SK-N-SH treated with all-trans-retinoic acid at 6 μM for 48 hours (cell line): ENCODE measurements around the gene DIAPH3.

Source experiments
- ARNTL ChIP-seq: fragments of 450-650 bp; formaldehyde crosslinking; IDR thresholded peaks from 2 replicates; pipeline ENCODE4 v1.5.0; 2020; ENCODE audit warnings: low read depth, mild to moderate bottlenecking, moderate library complexity, borderline replicate concordance
- BACH2 ChIP-seq: fragments of 250-450 bp; sonication (Bioruptor Pico); IDR thresholded peaks from 2 replicates; pipeline ENCODE4 v1.9.0; 2021; ENCODE audit warnings: mild to moderate bottlenecking, borderline replicate concordance
- CSDC2 ChIP-seq: fragments of 250-450 bp; sonication (Bioruptor Pico); IDR thresholded peaks from 2 replicates; pipeline ENCODE4 v1.5.0; 2020; ENCODE audit warnings: mild to moderate bottlenecking, moderate library complexity
- OSR1 ChIP-seq: fragments of 250-450 bp; sonication (Bioruptor Pico); IDR thresholded peaks from 2 replicates; pipeline ENCODE4 v1.8.0; 2022; ENCODE audit warnings: moderate library complexity, mild to moderate bottlenecking, inconsistent platforms
- RARB ChIP-seq: fragments of 250-450 bp; sonication (Bioruptor Pico); IDR thresholded peaks from 2 replicates; pipeline ENCODE4 v1.8.0; 2021; ENCODE audit warnings: mild to moderate bottlenecking, moderate library complexity
- SNAI2 ChIP-seq: fragments of 250-450 bp; sonication (Bioruptor Pico); IDR thresholded peaks from 2 replicates; pipeline ENCODE4 v1.5.0; 2020; ENCODE audit warnings: mild to moderate bottlenecking, moderate library complexity
- TOX ChIP-seq: fragments of 250-450 bp; sonication (Bioruptor Pico); IDR thresholded peaks from 2 replicates; pipeline ENCODE4 v1.8.0; 2021; ENCODE audit warnings: mild to moderate bottlenecking, moderate library complexity, borderline replicate concordance
- ZFP3 ChIP-seq: fragments of 250-450 bp; sonication (Bioruptor Pico); IDR thresholded peaks from 2 replicates; pipeline ENCODE4 v1.5.0; 2020; ENCODE audit warnings: mild to moderate bottlenecking, moderate library complexity
- ZNF70 ChIP-seq: fragments of 450-650 bp; formaldehyde crosslinking; IDR thresholded peaks from 2 replicates; pipeline ENCODE4 v1.5.0; 2020; ENCODE audit warnings: mild to moderate bottlenecking, moderate library complexity
- TF ChIP-seq, protein P1 (sequence below): fragments of 250-450 bp; sonication (Bioruptor Pico); IDR thresholded peaks from 2 replicates; pipeline ENCODE4 v1.8.0; 2020; ENCODE audit warnings: mild to moderate bottlenecking, moderate library complexity, borderline replicate concordance
- TF ChIP-seq, protein P2 (sequence below): fragments of 250-450 bp; sonication (Bioruptor Pico); IDR thresholded peaks from 2 replicates; pipeline ENCODE4 v1.5.1; 2021; ENCODE audit warnings: mild to moderate bottlenecking, moderate library complexity
- TF ChIP-seq, protein P3 (sequence below): fragments of 250-450 bp; sonication (Bioruptor Pico); IDR thresholded peaks from 2 replicates; pipeline ENCODE4 v1.5.0; 2020; ENCODE audit warnings: mild to moderate bottlenecking, moderate library complexity

DNA sequence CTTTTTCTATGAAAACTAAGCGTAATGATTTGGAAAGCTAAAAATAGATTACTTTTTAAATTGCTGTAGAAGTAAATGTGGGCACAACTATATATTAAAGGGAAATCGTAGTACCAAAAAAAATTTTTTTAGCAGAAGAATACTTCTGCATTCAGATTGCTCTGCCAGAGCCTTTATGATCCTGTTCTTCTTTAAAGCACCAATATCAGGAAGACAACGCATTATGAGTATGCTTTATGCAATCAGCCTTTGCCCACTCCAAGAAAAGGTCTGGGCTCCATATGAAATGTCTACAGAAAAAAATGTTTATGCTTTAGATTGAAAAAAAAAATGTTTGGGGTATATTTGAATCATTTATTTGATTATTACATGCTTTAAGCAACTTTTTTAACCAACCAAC lies 137.4 kb downstream of the DIAPH3 start:
- TF ChIP-seq, protein P1, sequence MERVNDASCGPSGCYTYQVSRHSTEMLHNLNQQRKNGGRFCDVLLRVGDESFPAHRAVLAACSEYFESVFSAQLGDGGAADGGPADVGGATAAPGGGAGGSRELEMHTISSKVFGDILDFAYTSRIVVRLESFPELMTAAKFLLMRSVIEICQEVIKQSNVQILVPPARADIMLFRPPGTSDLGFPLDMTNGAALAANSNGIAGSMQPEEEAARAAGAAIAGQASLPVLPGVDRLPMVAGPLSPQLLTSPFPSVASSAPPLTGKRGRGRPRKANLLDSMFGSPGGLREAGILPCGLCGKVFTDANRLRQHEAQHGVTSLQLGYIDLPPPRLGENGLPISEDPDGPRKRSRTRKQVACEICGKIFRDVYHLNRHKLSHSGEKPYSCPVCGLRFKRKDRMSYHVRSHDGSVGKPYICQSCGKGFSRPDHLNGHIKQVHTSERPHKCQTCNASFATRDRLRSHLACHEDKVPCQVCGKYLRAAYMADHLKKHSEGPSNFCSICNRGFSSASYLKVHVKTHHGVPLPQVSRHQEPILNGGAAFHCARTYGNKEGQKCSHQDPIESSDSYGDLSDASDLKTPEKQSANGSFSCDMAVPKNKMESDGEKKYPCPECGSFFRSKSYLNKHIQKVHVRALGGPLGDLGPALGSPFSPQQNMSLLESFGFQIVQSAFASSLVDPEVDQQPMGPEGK (CRISPR knock-in tag), result no peak
- no peak for TF ChIP-seq CSDC2 (CRISPR knock-in tag)
- no peak for TF ChIP-seq RARB
- no peak for TF ChIP-seq ZFP3 (CRISPR knock-in tag)
- TF ChIP-seq OSR1 (CRISPR knock-in tag), result no peak
- TF ChIP-seq, protein P2, sequence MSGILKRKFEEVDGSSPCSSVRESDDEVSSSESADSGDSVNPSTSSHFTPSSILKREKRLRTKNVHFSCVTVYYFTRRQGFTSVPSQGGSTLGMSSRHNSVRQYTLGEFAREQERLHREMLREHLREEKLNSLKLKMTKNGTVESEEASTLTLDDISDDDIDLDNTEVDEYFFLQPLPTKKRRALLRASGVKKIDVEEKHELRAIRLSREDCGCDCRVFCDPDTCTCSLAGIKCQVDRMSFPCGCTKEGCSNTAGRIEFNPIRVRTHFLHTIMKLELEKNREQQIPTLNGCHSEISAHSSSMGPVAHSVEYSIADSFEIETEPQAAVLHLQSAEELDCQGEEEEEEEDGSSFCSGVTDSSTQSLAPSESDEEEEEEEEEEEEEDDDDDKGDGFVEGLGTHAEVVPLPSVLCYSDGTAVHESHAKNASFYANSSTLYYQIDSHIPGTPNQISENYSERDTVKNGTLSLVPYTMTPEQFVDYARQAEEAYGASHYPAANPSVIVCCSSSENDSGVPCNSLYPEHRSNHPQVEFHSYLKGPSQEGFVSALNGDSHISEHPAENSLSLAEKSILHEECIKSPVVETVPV (CRISPR knock-in tag), result no peak
- no peak for TF ChIP-seq TOX (CRISPR knock-in tag)
- TF ChIP-seq, protein P3, sequence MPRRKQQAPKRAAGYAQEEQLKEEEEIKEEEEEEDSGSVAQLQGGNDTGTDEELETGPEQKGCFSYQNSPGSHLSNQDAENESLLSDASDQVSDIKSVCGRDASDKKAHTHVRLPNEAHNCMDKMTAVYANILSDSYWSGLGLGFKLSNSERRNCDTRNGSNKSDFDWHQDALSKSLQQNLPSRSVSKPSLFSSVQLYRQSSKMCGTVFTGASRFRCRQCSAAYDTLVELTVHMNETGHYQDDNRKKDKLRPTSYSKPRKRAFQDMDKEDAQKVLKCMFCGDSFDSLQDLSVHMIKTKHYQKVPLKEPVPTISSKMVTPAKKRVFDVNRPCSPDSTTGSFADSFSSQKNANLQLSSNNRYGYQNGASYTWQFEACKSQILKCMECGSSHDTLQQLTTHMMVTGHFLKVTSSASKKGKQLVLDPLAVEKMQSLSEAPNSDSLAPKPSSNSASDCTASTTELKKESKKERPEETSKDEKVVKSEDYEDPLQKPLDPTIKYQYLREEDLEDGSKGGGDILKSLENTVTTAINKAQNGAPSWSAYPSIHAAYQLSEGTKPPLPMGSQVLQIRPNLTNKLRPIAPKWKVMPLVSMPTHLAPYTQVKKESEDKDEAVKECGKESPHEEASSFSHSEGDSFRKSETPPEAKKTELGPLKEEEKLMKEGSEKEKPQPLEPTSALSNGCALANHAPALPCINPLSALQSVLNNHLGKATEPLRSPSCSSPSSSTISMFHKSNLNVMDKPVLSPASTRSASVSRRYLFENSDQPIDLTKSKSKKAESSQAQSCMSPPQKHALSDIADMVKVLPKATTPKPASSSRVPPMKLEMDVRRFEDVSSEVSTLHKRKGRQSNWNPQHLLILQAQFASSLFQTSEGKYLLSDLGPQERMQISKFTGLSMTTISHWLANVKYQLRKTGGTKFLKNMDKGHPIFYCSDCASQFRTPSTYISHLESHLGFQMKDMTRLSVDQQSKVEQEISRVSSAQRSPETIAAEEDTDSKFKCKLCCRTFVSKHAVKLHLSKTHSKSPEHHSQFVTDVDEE (CRISPR knock-in tag), result no peak
- TF ChIP-seq ZNF70 (CRISPR knock-in tag), result no peak
- no peak for TF ChIP-seq SNAI2 (CRISPR knock-in tag)
- no peak for TF ChIP-seq BACH2 (CRISPR knock-in tag)
- no peak for TF ChIP-seq ARNTL (CRISPR knock-in tag)
